Sigmoid colon (tissue), 7 donors: ENCODE results near the gene PRKACB. TPM values are rescaled to one million over a fixed set of nuclear protein-coding genes. Genes with fewer than 3 reads are reported as not detected.

ENCODE experiments used
- DNase-seq: peaks from one replicate; pipeline ENCODE4 v3.0.0-alpha.2; 2019
- H3K27ac ChIP-seq, 4 donors: fragments of 200-600 bp; sonication (generic); one replicate each; pipeline ENCODE4 v1.5.1; 2016 to 2019; ENCODE audit warnings: mild to moderate bottlenecking in 1 of 4
- H3K27me3 ChIP-seq, 3 donors: fragments of 200-600 bp; sonication (generic); one replicate each; pipeline ENCODE4 v1.5.1; 2019; ENCODE audit warnings: mild to moderate bottlenecking in 1 of 3
- H3K36me3 ChIP-seq, 4 donors: fragments of 200-600 bp; sonication (generic); one replicate each; pipeline ENCODE4 v1.5.1; 2016 to 2019
- H3K4me1 ChIP-seq, 4 donors: fragments of 200-600 bp; sonication (generic); one replicate each; pipeline ENCODE4 v1.5.1; 2017 to 2019
- H3K4me3 ChIP-seq, 4 donors: fragments of 200-600 bp; sonication (generic); one replicate each; pipeline ENCODE4 v1.5.1; 2017 to 2019; ENCODE audit warnings: mild to moderate bottlenecking in 2 of 4, moderate library complexity in 1 of 4
- H3K9me3 ChIP-seq, 4 donors: fragments of 200-600 bp in 3 of 4; sonication (generic) in 3 of 4; one replicate each; pipeline versions ENCODE4 v1.5.1 to v1.6.1; 2013 to 2019
- CTCF ChIP-seq, 4 experiments: fragments of 450-650 bp in 3 of 4; fragments of 200-600 bp in 1 of 4; IDR thresholded peaks; one replicate each; pipeline ENCODE4 v1.5.1; 2016 to 2019; ENCODE audit warnings: antibody characterized with exemption in 4 of 4, mild to moderate bottlenecking in 3 of 4, moderate library complexity in 2 of 4
- EP300 ChIP-seq, 4 donors: sonication (generic); formaldehyde crosslinking; IDR thresholded peaks; one replicate each; pipeline ENCODE4 v1.6.1; 2017; ENCODE audit warnings: antibody characterized with exemption in 4 of 4
- POLR2A ChIP-seq, 2 donors: fragments of 450-650 bp; IDR thresholded peaks; one replicate each; pipeline ENCODE4 v1.6.1; 2016; ENCODE audit warnings: antibody characterized with exemption in 2 of 2, mild to moderate bottlenecking in 2 of 2, moderate library complexity in 2 of 2
- POLR2AphosphoS5 ChIP-seq, 4 donors: sonication (generic); formaldehyde crosslinking; IDR thresholded peaks; one replicate each; pipeline ENCODE4 v1.6.1; 2017; ENCODE audit warnings: antibody characterized with exemption in 4 of 4
- WGBS, 2 donors: extraction: QIAGEN DNeasy Blood & Tissue Kit; methylation state at CpG; one replicate each; pipeline ENCODE4 v1.1.7; 2013; 5-methylcytosine and 5-hydroxymethylcytosine counted together
- intact Hi-C: fragments of 100-400 bp; cut with DNase I; formaldehyde crosslinking; loops from one replicate; pipeline ENCODE4 v1.15.1; 2023
- polyA plus RNA-seq, 3 donors: library from polyadenylated mRNA; stranded (reverse); fragments of 200-250 nt; gene quantifications; one replicate each; pipeline ENCODE4 v1.2.3, GENCODE V29; 2013
- total RNA-seq, 4 donors: library from RNA; depleted of rRNA; stranded (reverse); fragments of >200 nt; gene quantifications; one replicate each; pipeline ENCODE4 v1.1.0, GENCODE V29; 2016
- donor health status: healthy with polysubstance abuse.
- donor health status: Bipolar disorder and iron deficiency.
- donor health status: healthy.

The PRKACB gene
- total and polyA plus RNA-seq, 7 donors: 35.5 to 67.9 (median 55.6) TPM

GRCh38 chr1:84107955-84108354, 36.1 kb upstream of the PRKACB start:
- DNase-seq: no peak
- TF ChIP-seq CTCF (IDR thresholded peaks at IDR 0.05) (no peak), EP300 (IDR thresholded peaks at IDR 0.05) (no peak), POLR2AphosphoS5 (IDR thresholded peaks at IDR 0.05) (no peak), POLR2A (IDR thresholded peaks at IDR 0.05) (no peak)
- peaks cover 0 to 13% (median 10%) of the 10 kb centered on the region in 4 donors for H3K4me1 ChIP-seq
- intact Hi-C loops: no loop called here
- H3K27me3 ChIP-seq: no peaks in the 10 kb centered on the region
- H3K36me3 ChIP-seq: no peaks in the 10 kb centered on the region
- no peak overlapping the region for H3K27ac ChIP-seq
- WGBS, 2 donors: 96 to 99% methylated on average over 2 of the region's 2 CpGs
- H3K9me3 ChIP-seq: peaks cover 0 to 2% (median 0%) of the 10 kb centered on the region in 4 donors
- H3K4me3 ChIP-seq: no peak overlapping the region

GRCh38 chr1:84108900-84109578, 35.0 kb upstream of the PRKACB start:
- H3K9me3 ChIP-seq: peaks cover 0 to 2% (median 0%) of the 10 kb centered on the region in 4 donors
- H3K36me3 ChIP-seq: no peaks in the 10 kb centered on the region
- no peak overlapping the region for H3K27ac ChIP-seq
- DNase-seq: no peak
- no peaks in the 10 kb centered on the region for H3K27me3 ChIP-seq
- no peak overlapping the region for H3K4me3 ChIP-seq
- intact Hi-C loops: no loop called here
- H3K4me1 ChIP-seq: peaks cover 0 to 2% (median under 1%) of the 10 kb centered on the region in 4 donors
- TF ChIP-seq POLR2A (IDR thresholded peaks at IDR 0.05) (no peak), CTCF (IDR thresholded peaks at IDR 0.05) (no peak), POLR2AphosphoS5 (IDR thresholded peaks at IDR 0.05) (no peak), EP300 (IDR thresholded peaks at IDR 0.05) (no peak)
- 85 to 88% methylated on average over 3 of the region's 3 CpGs for WGBS, 2 donors

GRCh38 chr1:84110629-84111028, 33.4 kb upstream of the PRKACB start:
- Histone ChIP-seq H3K4me3 (no peak overlapping the region), H3K27ac (no peak overlapping the region), H3K4me1 (no peaks in the 10 kb centered on the region), H3K36me3 (no peaks in the 10 kb centered on the region), H3K27me3 (no peaks in the 10 kb centered on the region), H3K9me3 (peaks cover 0 to 2% (median 0%) of the 10 kb centered on the region in 4 donors)
- DNase-seq: no peak
- WGBS, 2 donors: 83 to 90% methylated on average over 1 of the region's 1 CpG
- TF ChIP-seq EP300 (IDR thresholded peaks at IDR 0.05) (no peak), CTCF (IDR thresholded peaks at IDR 0.05) (no peak), POLR2A (IDR thresholded peaks at IDR 0.05) (no peak), POLR2AphosphoS5 (IDR thresholded peaks at IDR 0.05) (no peak)
- intact Hi-C loops: no loop called here

GRCh38 chr1:84116558-84116957, 27.5 kb upstream of the PRKACB start:
- H3K4me3 ChIP-seq: no peak overlapping the region
- H3K36me3 ChIP-seq: no peaks in the 10 kb centered on the region
- H3K27ac ChIP-seq: no peak overlapping the region
- intact Hi-C loops: no loop called here
- no peak for DNase-seq
- H3K27me3 ChIP-seq: no peaks in the 10 kb centered on the region
- WGBS, 2 donors: 61 to 80% methylated on average over 2 of the region's 2 CpGs
- TF ChIP-seq CTCF (IDR thresholded peaks at IDR 0.05) (no peak), EP300 (IDR thresholded peaks at IDR 0.05) (no peak), POLR2A (IDR thresholded peaks at IDR 0.05) (no peak), POLR2AphosphoS5 (IDR thresholded peaks at IDR 0.05) (no peak)
- no peaks in the 10 kb centered on the region for H3K4me1 ChIP-seq
- H3K9me3 ChIP-seq: no peaks in the 10 kb centered on the region

GRCh38 chr1:84117868-84118267, 26.2 kb upstream of the PRKACB start:
- 96 to 100% methylated on average over 1 of the region's 1 CpG for WGBS, 2 donors
- DNase-seq: no peak
- intact Hi-C loops: no loop called here

More at GRCh38 chr1:84117868-84118267, 26.2 kb upstream of the PRKACB start:
- Histone ChIP-seq H3K9me3 (no peaks in the 10 kb centered on the region), H3K27me3 (no peaks in the 10 kb centered on the region), H3K4me3 (no peak overlapping the region), H3K36me3 (no peaks in the 10 kb centered on the region), H3K4me1 (peaks cover 0 to 7% (median 0%) of the 10 kb centered on the region in 4 donors), H3K27ac (no peak overlapping the region)
- TF ChIP-seq POLR2AphosphoS5 (IDR thresholded peaks at IDR 0.05) (no peak), EP300 (IDR thresholded peaks at IDR 0.05) (no peak), CTCF (IDR thresholded peaks at IDR 0.05) (no peak), POLR2A (IDR thresholded peaks at IDR 0.05) (no peak)
